ENCODE measurements around the gene PPOX.

The PPOX gene

DNA sequence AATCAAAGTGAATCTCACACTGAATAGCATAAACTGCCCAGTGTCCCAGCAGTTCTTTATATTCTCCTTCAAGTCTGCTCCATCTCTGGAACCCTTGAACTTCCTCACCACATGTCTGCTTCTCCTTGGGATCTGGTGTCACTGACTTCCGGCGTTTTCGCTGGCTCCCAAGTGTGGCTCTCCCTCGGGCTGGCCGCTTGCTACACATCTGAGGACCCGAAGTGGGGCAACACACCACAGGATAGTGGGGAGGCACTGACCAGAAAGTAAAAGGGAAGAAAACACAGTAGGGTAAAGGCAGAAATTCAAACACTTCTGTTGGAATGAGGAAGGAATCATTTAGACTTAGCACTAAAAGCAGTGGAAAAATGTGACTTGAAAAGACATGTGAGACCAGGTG lies 43.3 kb upstream of the PPOX start:
- TF ChIP-seq, protein P1, sequence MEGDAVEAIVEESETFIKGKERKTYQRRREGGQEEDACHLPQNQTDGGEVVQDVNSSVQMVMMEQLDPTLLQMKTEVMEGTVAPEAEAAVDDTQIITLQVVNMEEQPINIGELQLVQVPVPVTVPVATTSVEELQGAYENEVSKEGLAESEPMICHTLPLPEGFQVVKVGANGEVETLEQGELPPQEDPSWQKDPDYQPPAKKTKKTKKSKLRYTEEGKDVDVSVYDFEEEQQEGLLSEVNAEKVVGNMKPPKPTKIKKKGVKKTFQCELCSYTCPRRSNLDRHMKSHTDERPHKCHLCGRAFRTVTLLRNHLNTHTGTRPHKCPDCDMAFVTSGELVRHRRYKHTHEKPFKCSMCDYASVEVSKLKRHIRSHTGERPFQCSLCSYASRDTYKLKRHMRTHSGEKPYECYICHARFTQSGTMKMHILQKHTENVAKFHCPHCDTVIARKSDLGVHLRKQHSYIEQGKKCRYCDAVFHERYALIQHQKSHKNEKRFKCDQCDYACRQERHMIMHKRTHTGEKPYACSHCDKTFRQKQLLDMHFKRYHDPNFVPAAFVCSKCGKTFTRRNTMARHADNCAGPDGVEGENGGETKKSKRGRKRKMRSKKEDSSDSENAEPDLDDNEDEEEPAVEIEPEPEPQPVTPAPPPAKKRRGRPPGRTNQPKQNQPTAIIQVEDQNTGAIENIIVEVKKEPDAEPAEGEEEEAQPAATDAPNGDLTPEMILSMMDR (IDR thresholded peaks at IDR 0.05; ENCODE audit: borderline replicate concordance, insufficient read depth, low read depth, low read length), result no peak
- no peak overlapping the region for H3K4me3 ChIP-seq (ENCODE audit: low read depth, low read length)

DNA sequence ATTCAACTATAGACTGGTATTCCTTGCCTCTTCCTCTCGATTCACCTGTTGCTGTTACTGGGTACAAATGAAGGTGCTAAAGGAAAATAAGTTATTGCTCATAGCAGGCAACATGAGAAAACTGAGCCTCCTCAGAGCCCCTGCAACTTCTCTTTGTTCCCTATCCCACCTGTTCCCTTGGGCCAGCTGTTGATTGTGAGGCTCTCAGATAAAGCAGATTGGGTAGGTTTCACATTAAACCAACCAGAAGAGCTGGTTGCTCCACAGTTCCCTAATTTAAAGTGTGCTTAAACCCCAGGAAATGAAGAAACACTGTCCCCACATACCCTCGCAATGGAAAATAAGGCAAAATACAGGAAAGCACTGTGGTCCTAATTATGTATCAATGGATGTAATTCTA lies 38.6 kb upstream of the PPOX start:
- TF ChIP-seq, protein P1 (IDR thresholded peaks at IDR 0.05; ENCODE audit: borderline replicate concordance, insufficient read depth, low read depth, low read length), result no peak
- no peak overlapping the region for H3K4me3 ChIP-seq (ENCODE audit: low read depth, low read length)

DNA sequence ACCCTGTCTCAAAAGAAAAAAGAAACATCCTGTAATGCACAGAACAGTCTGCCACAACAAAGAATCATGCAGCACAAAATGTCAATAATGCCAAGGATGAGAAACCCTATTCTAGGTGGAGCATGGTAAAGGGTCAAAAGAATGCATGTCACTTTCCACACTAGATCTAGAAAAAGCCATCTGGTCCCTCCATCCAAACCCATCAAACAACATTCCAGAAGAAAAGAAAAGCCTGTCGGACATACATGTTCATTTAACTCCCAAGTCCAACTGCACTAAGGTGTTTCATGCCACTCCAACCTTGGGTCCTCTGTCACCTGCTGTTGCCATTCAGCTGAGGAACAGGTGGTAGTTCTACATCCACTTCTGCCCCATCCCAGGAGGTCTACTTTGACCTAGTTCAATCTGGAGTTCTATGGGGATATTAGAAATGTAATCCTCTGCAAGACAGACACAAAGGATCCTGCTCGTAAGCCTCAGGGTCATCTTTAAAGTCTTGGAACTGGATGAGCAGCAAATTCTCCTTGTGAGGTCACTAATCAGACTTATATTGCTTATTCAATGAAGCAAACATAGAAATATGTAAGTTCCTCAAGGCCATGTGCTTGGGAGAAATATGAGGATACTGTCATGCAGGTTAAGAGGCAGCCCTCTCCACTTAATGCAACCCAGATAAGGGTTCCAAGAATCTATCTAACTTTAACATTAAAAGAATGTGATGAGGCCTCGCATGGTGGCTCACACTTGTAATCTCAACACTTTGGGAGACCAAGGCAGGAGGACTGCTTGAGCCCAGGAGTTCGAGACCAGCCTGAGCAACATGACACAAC lies 37.4 kb upstream of the PPOX start:
- TF ChIP-seq, protein P1 (IDR thresholded peaks at IDR 0.05; ENCODE audit: borderline replicate concordance, insufficient read depth, low read depth, low read length), result no peak

DNA sequence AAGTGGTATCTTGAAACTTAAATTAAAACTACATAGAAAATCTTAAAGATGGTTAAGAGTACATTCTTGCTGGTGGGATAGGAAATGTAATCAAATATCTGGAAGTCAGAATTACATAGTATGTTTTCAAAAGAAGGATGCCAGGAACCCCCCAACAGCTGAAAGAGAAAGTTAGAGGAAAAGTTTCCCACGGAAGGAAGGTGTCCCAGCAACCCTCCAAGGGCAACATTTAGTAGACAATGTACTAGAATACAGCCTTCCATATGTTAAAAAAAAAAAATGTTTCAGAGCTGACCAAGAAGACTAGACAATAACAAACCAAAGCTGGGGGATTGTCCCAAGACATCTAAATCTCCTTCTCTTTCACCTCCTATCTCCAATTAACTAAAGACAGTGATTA lies 36.0 kb upstream of the PPOX start:
- TF ChIP-seq, protein P1 (IDR thresholded peaks at IDR 0.05; ENCODE audit: borderline replicate concordance, insufficient read depth, low read depth, low read length), result no peak
- no peak overlapping the region for H3K4me3 ChIP-seq (ENCODE audit: low read depth, low read length)

More for the DNA sequence above, 37.4 kb upstream of the PPOX start:
- no peak overlapping the region for H3K4me3 ChIP-seq (ENCODE audit: low read depth, low read length)

DNA sequence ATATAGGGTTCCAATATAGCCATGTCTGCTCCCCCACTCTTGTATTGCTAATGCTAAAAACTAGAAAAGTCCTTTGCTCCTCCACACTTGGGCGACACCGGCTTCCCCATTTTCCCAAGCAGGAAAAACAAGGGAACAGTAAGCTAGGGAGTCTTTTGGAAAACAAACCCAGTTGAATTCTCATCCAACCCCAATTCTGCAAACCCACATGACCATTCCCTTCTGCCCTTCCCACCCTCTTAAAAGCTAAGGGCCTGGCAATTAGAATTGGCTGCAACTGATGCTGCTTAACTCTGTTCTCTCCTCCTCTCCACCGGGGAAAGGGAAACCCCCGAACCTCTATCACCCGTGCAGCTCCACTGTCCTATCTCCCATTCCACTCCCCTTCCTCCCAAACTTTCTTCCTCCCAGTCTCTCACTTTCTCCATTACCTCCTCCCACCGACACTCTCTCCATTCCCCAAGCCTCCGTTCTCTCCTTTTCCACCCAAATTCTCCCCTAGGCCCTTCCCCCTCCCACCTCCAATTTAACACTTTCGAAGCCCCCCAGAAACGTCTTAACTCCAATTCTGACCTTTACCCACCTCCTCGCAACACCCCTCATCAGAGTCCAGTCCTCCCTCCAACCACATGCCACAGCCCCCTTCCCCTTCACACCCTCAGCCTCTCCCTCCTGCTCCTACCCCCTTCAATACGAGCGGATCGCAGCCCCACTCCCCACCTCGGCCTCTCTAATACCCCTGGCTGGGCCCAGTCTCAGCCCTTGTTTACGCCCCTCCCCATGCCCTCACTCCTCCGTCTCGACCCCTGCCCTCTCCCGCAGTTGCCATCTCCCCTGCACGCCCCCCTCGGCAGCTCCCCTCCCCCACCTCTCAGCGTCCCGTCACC lies 34.5 kb upstream of the PPOX start:
- peak overlapping the region; percentile 92 for H3K4me3 ChIP-seq (ENCODE audit: low read depth, low read length)
- TF ChIP-seq, protein P1 (IDR thresholded peaks at IDR 0.05; ENCODE audit: borderline replicate concordance, insufficient read depth, low read depth, low read length), result no peak

DNA sequence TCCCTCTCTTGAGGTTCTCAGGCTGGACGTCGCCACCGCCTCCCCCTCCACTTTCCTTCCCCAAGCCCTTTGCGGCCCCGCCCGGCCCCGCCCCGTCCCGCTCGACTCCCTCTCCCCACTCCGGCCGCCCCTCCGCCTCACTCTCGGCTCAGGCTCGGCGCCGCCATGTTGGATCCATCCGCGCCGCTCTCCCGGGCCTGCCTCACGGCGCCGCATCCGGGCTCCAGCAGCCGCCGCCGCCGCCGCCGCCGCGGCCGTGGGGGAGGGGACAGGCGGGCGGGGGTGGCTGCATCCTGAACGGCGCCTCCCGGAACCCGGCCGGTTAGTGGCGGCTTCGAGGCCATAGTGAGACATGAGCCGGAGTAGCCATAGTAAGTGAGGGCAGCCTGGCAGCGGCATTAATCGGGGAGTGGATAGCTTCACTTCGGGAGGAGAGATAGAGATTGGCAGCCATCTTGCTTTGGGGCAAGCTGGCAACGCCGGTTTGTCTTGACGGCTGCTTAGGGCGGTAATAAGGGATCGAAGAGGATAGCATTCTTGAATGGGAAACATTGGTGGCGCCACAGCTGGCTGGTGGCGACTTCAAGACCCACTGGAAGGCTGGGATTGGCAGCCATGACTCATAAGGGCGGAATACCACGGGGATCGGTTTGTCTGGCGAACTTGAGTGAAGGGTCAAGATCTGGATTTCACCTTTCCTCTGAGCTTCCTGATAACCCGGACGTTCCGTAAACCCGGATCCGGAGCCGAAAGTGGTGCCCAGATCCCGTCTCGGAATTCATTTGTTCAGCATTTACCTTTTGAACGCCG lies 33.6 kb upstream of the PPOX start, which contains the start of gene DEDD:
TSS of gene DEDD (minus strand) at position 258 of the 810 bp plus-strand sequence. CDS start 8,205 bp downstream, outside the sequence.
- peak within 1 kb of the TSS; percentile 92 for H3K4me3 ChIP-seq (ENCODE audit: low read depth, low read length)
- TF ChIP-seq, protein P1 (IDR thresholded peaks at IDR 0.05; ENCODE audit: borderline replicate concordance, insufficient read depth, low read depth, low read length), result no peak
